ENCODE data around the gene CAMK2N1. TPM values are rescaled to one million over a fixed set of nuclear protein-coding genes. Genes with fewer than 3 reads are reported as not detected.
A peak's percentile ranks its signal among the peaks of the same experiment; 100 is the strongest.

Gene CAMK2N1
- total and polyA plus RNA-seq, 2 of the 13 experiments (the other 11 are each of a cell fraction or from before 2014, with no cell fraction given) = 38.0 to 38.6 TPM

DNA sequence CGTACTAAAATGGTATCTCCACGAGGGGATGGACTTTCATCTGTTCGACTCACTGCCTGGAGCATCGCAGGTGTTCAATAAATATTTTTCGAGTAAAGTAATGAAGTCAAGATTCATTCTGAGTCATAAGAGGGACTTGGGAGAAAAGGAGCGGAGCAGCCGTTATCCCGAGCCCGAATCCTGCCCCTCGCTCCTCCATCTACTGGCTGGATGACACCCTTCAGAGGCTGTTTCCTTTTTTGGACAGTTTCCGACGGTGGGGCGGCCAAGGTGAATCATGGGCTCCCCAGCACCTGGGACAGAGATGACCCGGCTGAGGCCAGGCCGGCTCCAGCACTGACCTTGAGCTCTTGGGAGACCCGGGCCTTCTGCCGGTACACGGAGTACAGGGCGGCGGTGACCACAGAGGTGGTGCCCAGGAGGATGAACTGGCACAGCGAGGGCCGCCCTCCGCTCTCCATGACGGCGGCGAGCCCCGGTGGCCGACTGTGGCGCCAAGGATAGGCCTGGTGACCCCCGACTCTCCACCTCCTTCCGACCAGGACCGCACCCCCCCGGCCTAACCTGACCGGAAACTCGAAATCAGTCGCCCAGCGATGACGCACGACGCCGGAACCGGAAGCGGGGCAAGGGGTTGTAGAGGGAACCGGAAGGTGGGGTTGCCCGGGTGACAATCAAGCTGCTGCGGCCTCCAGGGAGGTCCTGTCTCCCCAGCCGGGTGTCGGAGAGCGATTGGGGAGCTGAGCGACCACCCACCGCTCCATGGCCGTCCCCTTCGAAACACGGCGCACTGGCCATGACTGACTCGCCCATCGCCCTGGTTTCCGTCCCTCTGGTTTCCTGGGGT is 21.8 kb upstream of the CAMK2N1 start, which contains the start of gene MUL1 (continued):
- TF ChIP-seq, protein P1, sequence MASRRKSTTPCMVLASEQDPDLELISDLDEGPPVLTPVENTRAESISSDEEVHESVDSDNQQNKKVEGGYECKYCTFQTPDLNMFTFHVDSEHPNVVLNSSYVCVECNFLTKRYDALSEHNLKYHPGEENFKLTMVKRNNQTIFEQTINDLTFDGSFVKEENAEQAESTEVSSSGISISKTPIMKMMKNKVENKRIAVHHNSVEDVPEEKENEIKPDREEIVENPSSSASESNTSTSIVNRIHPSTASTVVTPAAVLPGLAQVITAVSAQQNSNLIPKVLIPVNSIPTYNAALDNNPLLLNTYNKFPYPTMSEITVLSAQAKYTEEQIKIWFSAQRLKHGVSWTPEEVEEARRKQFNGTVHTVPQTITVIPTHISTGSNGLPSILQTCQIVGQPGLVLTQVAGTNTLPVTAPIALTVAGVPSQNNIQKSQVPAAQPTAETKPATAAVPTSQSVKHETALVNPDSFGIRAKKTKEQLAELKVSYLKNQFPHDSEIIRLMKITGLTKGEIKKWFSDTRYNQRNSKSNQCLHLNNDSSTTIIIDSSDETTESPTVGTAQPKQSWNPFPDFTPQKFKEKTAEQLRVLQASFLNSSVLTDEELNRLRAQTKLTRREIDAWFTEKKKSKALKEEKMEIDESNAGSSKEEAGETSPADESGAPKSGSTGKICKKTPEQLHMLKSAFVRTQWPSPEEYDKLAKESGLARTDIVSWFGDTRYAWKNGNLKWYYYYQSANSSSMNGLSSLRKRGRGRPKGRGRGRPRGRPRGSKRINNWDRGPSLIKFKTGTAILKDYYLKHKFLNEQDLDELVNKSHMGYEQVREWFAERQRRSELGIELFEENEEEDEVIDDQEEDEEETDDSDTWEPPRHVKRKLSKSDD (CRISPR knock-in tag; IDR thresholded peaks at IDR 0.05; ENCODE audit: low read depth) = no peak
- TF ChIP-seq ZNF354B (CRISPR knock-in tag; IDR thresholded peaks at IDR 0.05) = 0 out of 2 replicates have a peak, but pooled peaks have one; percentile 35
- TF ChIP-seq, protein P2, sequence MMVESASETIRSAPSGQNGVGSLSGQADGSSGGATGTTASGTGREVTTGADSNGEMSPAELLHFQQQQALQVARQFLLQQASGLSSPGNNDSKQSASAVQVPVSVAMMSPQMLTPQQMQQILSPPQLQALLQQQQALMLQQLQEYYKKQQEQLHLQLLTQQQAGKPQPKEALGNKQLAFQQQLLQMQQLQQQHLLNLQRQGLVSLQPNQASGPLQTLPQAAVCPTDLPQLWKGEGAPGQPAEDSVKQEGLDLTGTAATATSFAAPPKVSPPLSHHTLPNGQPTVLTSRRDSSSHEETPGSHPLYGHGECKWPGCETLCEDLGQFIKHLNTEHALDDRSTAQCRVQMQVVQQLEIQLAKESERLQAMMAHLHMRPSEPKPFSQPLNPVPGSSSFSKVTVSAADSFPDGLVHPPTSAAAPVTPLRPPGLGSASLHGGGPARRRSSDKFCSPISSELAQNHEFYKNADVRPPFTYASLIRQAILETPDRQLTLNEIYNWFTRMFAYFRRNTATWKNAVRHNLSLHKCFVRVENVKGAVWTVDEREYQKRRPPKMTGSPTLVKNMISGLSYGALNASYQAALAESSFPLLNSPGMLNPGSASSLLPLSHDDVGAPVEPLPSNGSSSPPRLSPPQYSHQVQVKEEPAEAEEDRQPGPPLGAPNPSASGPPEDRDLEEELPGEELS (CRISPR knock-in tag; IDR thresholded peaks at IDR 0.05) = peak; percentile 22; the same call in 1 of the 2 replicates
- TF ChIP-seq ZNF605 (CRISPR knock-in tag; IDR thresholded peaks at IDR 0.05) = peak; percentile 84
- no peak for TF ChIP-seq SNAPC2 (CRISPR knock-in tag; IDR thresholded peaks at IDR 0.05)
- TF ChIP-seq ZNF329 (CRISPR knock-in tag; IDR thresholded peaks at IDR 0.05; ENCODE audit: low read depth) = peak; percentile 88; the same call in 1 of the 2 replicates
- TF ChIP-seq TAF1 (CRISPR knock-in tag; IDR thresholded peaks at IDR 0.05) = peak; percentile 68; the same call in 1 of the 2 replicates
- peak; percentile 74; the same call in 1 of the 2 replicates for TF ChIP-seq KAT7 (CRISPR knock-in tag; IDR thresholded peaks at IDR 0.05; ENCODE audit: borderline replicate concordance)
- no peak for TF ChIP-seq CBX2 (IDR thresholded peaks at IDR 0.05; ENCODE audit: low read depth, low read length)
- peak; percentile 66; the same call in 1 of the 2 replicates for TF ChIP-seq CBX2 (CRISPR knock-in tag; IDR thresholded peaks at IDR 0.05; ENCODE audit: low read depth)
- no peak for TF ChIP-seq LRRFIP1 (CRISPR knock-in tag; conservative IDR thresholded peaks at IDR 0.05)
- TF ChIP-seq MAF1 (CRISPR knock-in tag; IDR thresholded peaks at IDR 0.05; ENCODE audit: borderline replicate concordance) = peak; percentile 68; the same call in 1 of the 2 replicates
- no peak for TF ChIP-seq ZNF570 (CRISPR knock-in tag; IDR thresholded peaks at IDR 0.05; ENCODE audit: borderline replicate concordance)
- peak; percentile 78; the same call in 1 of the 2 replicates for TF ChIP-seq MYC (CRISPR knock-in tag; IDR thresholded peaks at IDR 0.05; ENCODE audit: borderline replicate concordance)
- TF ChIP-seq MAZ (IDR thresholded peaks at IDR 0.05; ENCODE audit: borderline replicate concordance, low read depth, low read length) = no peak
- TF ChIP-seq MAZ (CRISPR knock-in tag; IDR thresholded peaks at IDR 0.05; ENCODE audit: low read depth) = peak; percentile 57
- TF ChIP-seq NFKBIZ (CRISPR knock-in tag; IDR thresholded peaks at IDR 0.05) = 0 out of 2 replicates have a peak, but pooled peaks have one; percentile 64
- peak; percentile 72; the same call in 1 of the 2 replicates for TF ChIP-seq BRD4 (CRISPR knock-in tag; IDR thresholded peaks at IDR 0.05)
- TF ChIP-seq POGZ (CRISPR knock-in tag; IDR thresholded peaks at IDR 0.05) = peak; percentile 90
- peak; percentile 99 for TF ChIP-seq GABPA (IDR thresholded peaks at IDR 0.05; ENCODE audit: low read depth, low read length)
- TF ChIP-seq GABPA (CRISPR knock-in tag; IDR thresholded peaks at IDR 0.05; ENCODE audit: low read depth) = peak; percentile 100
- TF ChIP-seq CAMTA2 (CRISPR knock-in tag; IDR thresholded peaks at IDR 0.05; ENCODE audit: borderline replicate concordance) = 0 out of 2 replicates have a peak, but pooled peaks have one; percentile 26
- no peak for TF ChIP-seq RBAK (CRISPR knock-in tag; IDR thresholded peaks at IDR 0.05)
